Gastrocnemius medialis (tissue), 4 donors: Measurements from ENCODE around the gene CCBE1.

Source experiments
- POLR2A ChIP-seq, 2 donors: fragments of 450-650 bp; IDR thresholded peaks; one replicate each; pipeline ENCODE4 v1.6.1; 2017; ENCODE audit warnings: antibody characterized with exemption in 2 of 2, mild to moderate bottlenecking in 2 of 2, moderate library complexity in 2 of 2
- TF ChIP-seq, protein P1 (sequence below), 5 experiments: fragments of 450-650 bp in 3 of 5; fragments of 200-600 bp in 2 of 5; sonication (generic) in 2 of 5; IDR thresholded peaks in 4 of 5; conservative IDR thresholded peaks in 1 of 5; 1 replicate in 4 of 5; 2 replicates in 1 of 5; pipeline ENCODE4 v1.5.1; 2016 to 2019; ENCODE audit warnings: antibody characterized with exemption in 5 of 5, mild to moderate bottlenecking in 3 of 5, moderate library complexity in 3 of 5

- TF ChIP-seq, protein P1, sequence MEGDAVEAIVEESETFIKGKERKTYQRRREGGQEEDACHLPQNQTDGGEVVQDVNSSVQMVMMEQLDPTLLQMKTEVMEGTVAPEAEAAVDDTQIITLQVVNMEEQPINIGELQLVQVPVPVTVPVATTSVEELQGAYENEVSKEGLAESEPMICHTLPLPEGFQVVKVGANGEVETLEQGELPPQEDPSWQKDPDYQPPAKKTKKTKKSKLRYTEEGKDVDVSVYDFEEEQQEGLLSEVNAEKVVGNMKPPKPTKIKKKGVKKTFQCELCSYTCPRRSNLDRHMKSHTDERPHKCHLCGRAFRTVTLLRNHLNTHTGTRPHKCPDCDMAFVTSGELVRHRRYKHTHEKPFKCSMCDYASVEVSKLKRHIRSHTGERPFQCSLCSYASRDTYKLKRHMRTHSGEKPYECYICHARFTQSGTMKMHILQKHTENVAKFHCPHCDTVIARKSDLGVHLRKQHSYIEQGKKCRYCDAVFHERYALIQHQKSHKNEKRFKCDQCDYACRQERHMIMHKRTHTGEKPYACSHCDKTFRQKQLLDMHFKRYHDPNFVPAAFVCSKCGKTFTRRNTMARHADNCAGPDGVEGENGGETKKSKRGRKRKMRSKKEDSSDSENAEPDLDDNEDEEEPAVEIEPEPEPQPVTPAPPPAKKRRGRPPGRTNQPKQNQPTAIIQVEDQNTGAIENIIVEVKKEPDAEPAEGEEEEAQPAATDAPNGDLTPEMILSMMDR (IDR thresholded peaks at IDR 0.05 in 4 of 5, conservative IDR thresholded peaks at IDR 0.05 in 1 of 5): no peak
- TF ChIP-seq POLR2A (IDR thresholded peaks at IDR 0.05): no peak
Observed at GRCh38 chr18:59699061-59699460, 1.8 kb upstream of the CCBE1 start.
